ENCODE data around the gene LRRC3C. TPM values are rescaled to one million over a fixed set of nuclear protein-coding genes. Genes with fewer than 3 reads are reported as not detected.

The LRRC3C gene
- total and polyA plus RNA-seq, 2 donors (not counting 1 experiment from before 2014, with no cell fraction given) = 0.12 TPM; not detected in 1

DNA sequence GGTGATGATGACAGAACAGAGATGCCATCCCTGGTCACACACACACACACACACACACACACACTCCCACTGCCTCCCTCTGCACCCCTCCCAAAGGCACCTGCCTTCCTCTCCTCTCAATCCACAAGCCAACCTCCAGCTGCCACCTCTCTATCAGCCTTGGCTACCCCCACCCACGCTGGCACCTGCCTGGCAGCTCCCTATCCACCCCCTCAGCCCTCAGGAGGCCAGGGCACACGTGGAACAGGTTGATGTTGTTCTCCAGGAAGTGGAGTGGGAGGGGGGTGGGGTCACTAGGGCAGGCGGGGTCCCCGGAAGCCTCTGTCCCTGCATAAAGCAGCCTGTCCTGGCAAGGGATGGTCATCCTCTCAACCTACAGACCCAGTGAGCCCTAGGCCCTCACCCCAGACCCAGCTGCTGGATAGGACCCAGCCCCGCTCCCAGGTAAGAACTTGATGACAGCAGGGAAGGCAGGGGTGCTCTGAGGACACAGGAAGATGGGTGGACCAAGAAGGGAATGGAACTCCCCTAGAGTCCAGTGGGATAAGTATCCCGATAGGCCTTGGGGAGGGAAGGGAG, 35.2 kb downstream of the LRRC3C start, which contains the start of gene GSDMA:
Gene GSDMA (plus strand): TSS at position 363 of the 579 bp plus-strand sequence. CDS start 2,684 bp downstream, outside the sequence.
- Mint-ChIP-seq H3K4me1 (peaks cover 10% of the 10 kb centered on the region), H3K4me3 (no peak within 1 kb of the TSS), H3K27ac (no peak within 1 kb of the TSS), H3K27me3 (peaks cover 10% of the 10 kb centered on the region), H3K9me3 (ENCODE audit: insufficient read depth) (no peaks in the 10 kb centered on the region)
- ChIA-PET CTCF (interaction anchor here (0.6 to 1.0 kb wide), 2 partner anchors 18 to 290 kb away, joined by 3 read pairs; partner anchors contain the start of gene PSMD3), POLR2A (no interaction called here)
- Histone ChIP-seq H3K27ac (ENCODE audit: low read length in 2 of 2) (no peak within 1 kb of the TSS), H2AFZ (ENCODE audit: insufficient read depth, low read depth, low read length, poor library complexity, severe bottlenecking) (no peak within 1 kb of the TSS), H3K79me2 (ENCODE audit: control insufficient read depth, insufficient read depth, low read length) (peaks cover 3% of the 10 kb centered on the region), H3K36me3 (replicated peaks in 1 of 2; ENCODE audit: control extremely low read depth in 1 of 2, control insufficient read depth in 1 of 2, extremely low read depth in 1 of 2, insufficient read depth in 2 of 2, low read length in 1 of 2) (no peaks in the 10 kb centered on the region), H3K9ac (ENCODE audit: low read length) (no peak within 1 kb of the TSS), H3K9me3 (ENCODE audit: control extremely low read depth in 1 of 3, control insufficient read depth in 2 of 3, insufficient read depth in 1 of 3, low read length in 2 of 3) (no peaks in the 10 kb centered on the region), H3K4me3 (ENCODE audit: control extremely low read depth in 1 of 5, extremely low read depth in 1 of 5, insufficient read depth in 1 of 5, low read depth in 2 of 5, low read length in 4 of 5) (no peak within 1 kb of the TSS), H3K4me2 (replicated peaks; ENCODE audit: low read depth, low read length, poor library complexity, severe bottlenecking) (no peak within 1 kb of the TSS), H3K27me3 (replicated peaks in 1 of 4; ENCODE audit: control extremely low read depth in 1 of 4, control insufficient read depth in 3 of 4, insufficient read depth in 4 of 4, low read length in 3 of 4) (no peaks in the 10 kb centered on the region), H3K4me1 (ENCODE audit: control insufficient read depth in 2 of 2, insufficient read depth in 2 of 2, low read length in 2 of 2) (peaks cover 14 to 16% of the 10 kb centered on the region in 2 donors), H4K20me1 (ENCODE audit: control insufficient read depth, insufficient read depth, low read length, poor library complexity, severe bottlenecking) (no peaks in the 10 kb centered on the region)
- WGBS (ENCODE audit: insufficient coverage) = 100% methylated on average over 1 of the region's 6 CpGs
- DNase-seq (no peak), ATAC-seq (ENCODE audit: low read depth) (no peak)
- TF ChIP-seq EZH2 (IDR thresholded peaks at IDR 0.05; ENCODE audit: borderline replicate concordance, insufficient read depth, low read depth, low read length, poor library complexity, severe bottlenecking) = no peak
- TF ChIP-seq, protein P1, sequence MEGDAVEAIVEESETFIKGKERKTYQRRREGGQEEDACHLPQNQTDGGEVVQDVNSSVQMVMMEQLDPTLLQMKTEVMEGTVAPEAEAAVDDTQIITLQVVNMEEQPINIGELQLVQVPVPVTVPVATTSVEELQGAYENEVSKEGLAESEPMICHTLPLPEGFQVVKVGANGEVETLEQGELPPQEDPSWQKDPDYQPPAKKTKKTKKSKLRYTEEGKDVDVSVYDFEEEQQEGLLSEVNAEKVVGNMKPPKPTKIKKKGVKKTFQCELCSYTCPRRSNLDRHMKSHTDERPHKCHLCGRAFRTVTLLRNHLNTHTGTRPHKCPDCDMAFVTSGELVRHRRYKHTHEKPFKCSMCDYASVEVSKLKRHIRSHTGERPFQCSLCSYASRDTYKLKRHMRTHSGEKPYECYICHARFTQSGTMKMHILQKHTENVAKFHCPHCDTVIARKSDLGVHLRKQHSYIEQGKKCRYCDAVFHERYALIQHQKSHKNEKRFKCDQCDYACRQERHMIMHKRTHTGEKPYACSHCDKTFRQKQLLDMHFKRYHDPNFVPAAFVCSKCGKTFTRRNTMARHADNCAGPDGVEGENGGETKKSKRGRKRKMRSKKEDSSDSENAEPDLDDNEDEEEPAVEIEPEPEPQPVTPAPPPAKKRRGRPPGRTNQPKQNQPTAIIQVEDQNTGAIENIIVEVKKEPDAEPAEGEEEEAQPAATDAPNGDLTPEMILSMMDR (IDR thresholded peaks at IDR 0.05) = no peak
- intact Hi-C loops (cut with micrococcal nuclease) = no loop called here

DNA sequence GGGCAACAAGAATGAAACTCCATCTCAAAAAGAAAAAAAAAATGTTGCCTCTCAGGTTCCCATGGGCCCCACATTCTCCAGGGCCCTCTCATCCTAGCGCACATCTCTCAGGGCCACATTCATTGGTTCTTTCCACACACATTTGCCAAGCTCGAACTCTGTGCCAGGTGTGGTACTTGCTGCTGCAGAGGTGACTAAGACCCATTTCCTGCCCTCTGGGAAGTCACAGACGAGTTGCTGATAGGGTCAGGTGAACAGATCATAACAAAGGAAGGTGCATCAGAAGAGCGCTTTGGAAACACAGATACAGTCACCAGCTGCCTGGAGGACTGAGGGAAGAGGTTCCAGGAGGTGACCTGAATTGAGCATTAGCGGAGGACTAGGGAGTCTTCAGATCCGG, 36.3 kb downstream of the LRRC3C start:
- H3K4me3 Mint-ChIP-seq = no peak overlapping the region
- H3K4me3 ChIP-seq (ENCODE audit: control extremely low read depth in 1 of 5, extremely low read depth in 1 of 5, insufficient read depth in 1 of 5, low read depth in 2 of 5, low read length in 4 of 5) = no peak overlapping the region
- ChIA-PET CTCF (interaction anchor here (0.7 kb wide), 1 partner anchor 13 kb away, joined by 3 read pairs; no protein-coding TSS in a partner anchor), POLR2A (no interaction called here)
- H2AFZ ChIP-seq (ENCODE audit: insufficient read depth, low read depth, low read length, poor library complexity, severe bottlenecking) = no peak overlapping the region
- no peak overlapping the region for H3K27ac ChIP-seq (ENCODE audit: low read length in 2 of 2)
- H3K4me2 ChIP-seq (replicated peaks; ENCODE audit: low read depth, low read length, poor library complexity, severe bottlenecking) = no peak overlapping the region
- no peaks in the 10 kb centered on the region for H3K36me3 ChIP-seq (replicated peaks in 1 of 2; ENCODE audit: control extremely low read depth in 1 of 2, control insufficient read depth in 1 of 2, extremely low read depth in 1 of 2, insufficient read depth in 2 of 2, low read length in 1 of 2)
- ATAC-seq (ENCODE audit: low read depth) = no peak
- no peak overlapping the region for H3K27ac Mint-ChIP-seq
- H3K4me1 Mint-ChIP-seq = peaks cover 9% of the 10 kb centered on the region
- H3K9ac ChIP-seq (ENCODE audit: low read length) = no peak overlapping the region
- no peak for DNase-seq
- H3K27me3 ChIP-seq (replicated peaks in 1 of 4; ENCODE audit: control extremely low read depth in 1 of 4, control insufficient read depth in 3 of 4, insufficient read depth in 4 of 4, low read length in 3 of 4) = no peaks in the 10 kb centered on the region
- H3K79me2 ChIP-seq (ENCODE audit: control insufficient read depth, insufficient read depth, low read length) = peaks cover under 1% of the 10 kb centered on the region
- no peaks in the 10 kb centered on the region for H3K9me3 Mint-ChIP-seq (ENCODE audit: insufficient read depth)
- no peak for TF ChIP-seq EZH2 (IDR thresholded peaks at IDR 0.05; ENCODE audit: borderline replicate concordance, insufficient read depth, low read depth, low read length, poor library complexity, severe bottlenecking)
- TF ChIP-seq, protein P1 (IDR thresholded peaks at IDR 0.05) = no peak
- no peaks in the 10 kb centered on the region for H3K9me3 ChIP-seq (ENCODE audit: control extremely low read depth in 1 of 3, control insufficient read depth in 2 of 3, insufficient read depth in 1 of 3, low read length in 2 of 3)
- intact Hi-C loops (cut with micrococcal nuclease) = no loop called here
- no peaks in the 10 kb centered on the region for H4K20me1 ChIP-seq (ENCODE audit: control insufficient read depth, insufficient read depth, low read length, poor library complexity, severe bottlenecking)
- peaks cover 12 to 13% of the 10 kb centered on the region in 2 donors for H3K4me1 ChIP-seq (ENCODE audit: control insufficient read depth in 2 of 2, insufficient read depth in 2 of 2, low read length in 2 of 2)
- H3K27me3 Mint-ChIP-seq = peaks cover 15% of the 10 kb centered on the region
- WGBS (ENCODE audit: insufficient coverage) = 79% methylated on average over 5 of the region's 6 CpGs

All from B cell (primary cell).